HCT116 (cell line): ENCODE results near the gene RNF227. TPM values are rescaled to one million over a fixed set of nuclear protein-coding genes. Genes with fewer than 3 reads are reported as not detected.

Experiments
- ATAC-seq: fragments of 200-7000 bp; cut with Tn5 transposase; 2 replicates; pipeline ENCODE4 v1.9.1; 2020; ENCODE audit warnings: mild to moderate bottlenecking, moderate library complexity
- BruUV-seq: library from RNA; stranded (reverse); fragments of 400-500 nt; replicated peaks from 2 replicates; lab custom pipeline; 2021; lab: Mats Ljungman, UMichigan
- CTCF ChIA-PET: fragments of 300-600 bp; sonication (Branson Sonifier 250); formaldehyde crosslinking; loops from one replicate; lab custom pipeline; 2021; ENCODE audit warnings: antibody characterized with exemption; lab: Charles Lee
- POLR2A ChIA-PET: fragments of 300-600, 350-600 bp; sonication (Branson Sonifier 250); formaldehyde crosslinking; loops from one replicate; lab custom pipeline; 2021; ENCODE audit warnings: antibody characterized with exemption; lab: Charles Lee
- RAD21 ChIA-PET, 2 experiments: fragments of 300-600 bp; sonication (Branson Sonifier 250); formaldehyde crosslinking; loops; one replicate each; lab custom pipeline; 2023; ENCODE audit warnings: low total read pairs in 2 of 2; ENCODE audit not compliant: uncharacterized antibody in 2 of 2, unreplicated experiment in 2 of 2, low non-redundant PET in 1 of 2; lab: Charles Lee
- DNase-seq: peaks from one replicate; pipeline ENCODE4 v3.0.0-alpha.2; 2010; ENCODE audit warnings: low read depth, low spot score
- H2AFZ ChIP-seq: fragments of 200-600 bp; shearing (Covaris generic), sonication (generic); 2 replicates; pipeline ENCODE4 v1.6.1; 2017; ENCODE audit warnings: low read depth, mixed run types, mixed read lengths, antibody characterized with exemption, low read length; ENCODE audit not compliant: poor library complexity, severe bottlenecking
- H3K27ac ChIP-seq: 2 replicates; pipeline ENCODE4 v1.5.1; 2012; ENCODE audit warnings: low read depth, low read length
- H3K27me3 ChIP-seq: fragments of 200-600 bp; sonication (generic); 2 replicates; pipeline ENCODE4 v1.6.1; 2016; ENCODE audit warnings: mixed run types, low read length, mixed read lengths; ENCODE audit not compliant: insufficient read depth
- H3K36me3 ChIP-seq, 2 experiments: fragments of 200-500 bp in 1 of 2; fragments of 200-600 bp in 1 of 2; sonication (Bioruptor generic) in 1 of 2; sonication (generic) in 1 of 2; 2 replicates each; pipeline versions ENCODE4 v1.5.1 to v1.6.1; 2014 to 2016; ENCODE audit warnings: low read length in 2 of 2, inconsistent platforms in 1 of 2, mixed read lengths in 1 of 2, mixed run types in 1 of 2; ENCODE audit not compliant: insufficient read depth in 2 of 2, control insufficient read depth in 1 of 2
- H3K4me1 ChIP-seq, 2 experiments: fragments of 200-600 bp in 1 of 2; sonication (generic) in 1 of 2; 2 replicates each; pipeline versions ENCODE4 v1.5.1 to v1.6.1; 2012 to 2017; ENCODE audit warnings: low read length in 2 of 2, inconsistent platforms in 1 of 2, mild to moderate bottlenecking in 1 of 2, mixed read lengths in 1 of 2, mixed run types in 1 of 2, moderate library complexity in 1 of 2; ENCODE audit not compliant: insufficient read depth in 2 of 2, control insufficient read depth in 1 of 2
- H3K4me2 ChIP-seq: fragments of 200-600 bp; sonication (generic); 2 replicates; pipeline ENCODE4 v1.6.1; 2017; ENCODE audit warnings: mixed run types, low read length, mixed read lengths
- H3K4me3 ChIP-seq, 2 experiments: fragments of 200-600 bp in 1 of 2; sonication (generic) in 1 of 2; replicated peaks in 1 of 2; 2 replicates each; pipeline ENCODE4 v1.5.1; 2011 to 2016; ENCODE audit warnings: low read length in 2 of 2, control low read depth in 1 of 2, low read depth in 1 of 2, mild to moderate bottlenecking in 1 of 2, mixed read lengths in 1 of 2, mixed run types in 1 of 2
- H3K79me2 ChIP-seq: fragments of 200-600 bp; sonication (generic); 2 replicates; pipeline ENCODE4 v1.6.1; 2017; ENCODE audit warnings: mild to moderate bottlenecking, mixed run types, low read length, moderate library complexity, mixed read lengths; ENCODE audit not compliant: insufficient read depth
- H3K9ac ChIP-seq: fragments of 200-600 bp; sonication (generic); 2 replicates; pipeline ENCODE4 v1.6.1; 2016; ENCODE audit warnings: low read length, mixed read lengths
- H3K9me2 ChIP-seq: fragments of 200-600 bp; sonication (generic), shearing (Covaris generic); 2 replicates; pipeline ENCODE4 v1.6.1; 2017; ENCODE audit warnings: mixed run types, mild to moderate bottlenecking, moderate library complexity; ENCODE audit not compliant: insufficient read depth
- H3K9me3 ChIP-seq, 2 experiments: fragments of 200-500 bp in 1 of 2; fragments of 200-600 bp in 1 of 2; sonication (Bioruptor generic) in 1 of 2; sonication (generic) in 1 of 2; 2 replicates each; pipeline ENCODE4 v1.6.1; 2014 to 2017; ENCODE audit warnings: low read length in 2 of 2, mixed read lengths in 2 of 2, inconsistent platforms in 1 of 2, low read depth in 1 of 2, mild to moderate bottlenecking in 1 of 2, mixed run types in 1 of 2, moderate library complexity in 1 of 2; ENCODE audit not compliant: control insufficient read depth in 1 of 2, insufficient read depth in 1 of 2
- H4K20me1 ChIP-seq: fragments of 200-600 bp; sonication (generic), shearing (Covaris generic); 2 replicates; pipeline ENCODE4 v1.6.1; 2017; ENCODE audit warnings: mixed run types, mild to moderate bottlenecking, moderate library complexity; ENCODE audit not compliant: insufficient read depth
- ATF3 ChIP-seq: IDR thresholded peaks from 2 replicates; pipeline ENCODE4 v1.6.1; 2012
- CEBPB ChIP-seq: IDR thresholded peaks from 2 replicates; pipeline ENCODE4 v1.6.1; 2012; ENCODE audit warnings: low read depth
- EGR1 ChIP-seq: IDR thresholded peaks from 2 replicates; pipeline ENCODE4 v1.6.1; 2012; ENCODE audit warnings: low read depth
- ELF1 ChIP-seq: IDR thresholded peaks from 2 replicates; pipeline ENCODE4 v1.6.1; 2012; ENCODE audit warnings: low read depth, borderline replicate concordance
- EZH2phosphoT487 ChIP-seq: fragments of 200-600 bp; IDR thresholded peaks from 2 replicates; pipeline ENCODE4 v1.6.1; 2018; ENCODE audit warnings: antibody characterized with exemption, borderline replicate concordance
- FOSL1 ChIP-seq: IDR thresholded peaks from 2 replicates; pipeline ENCODE4 v1.6.1; 2012; ENCODE audit warnings: low read depth
- JUND ChIP-seq: IDR thresholded peaks from 2 replicates; pipeline ENCODE4 v1.6.1; 2012
- POLR2A ChIP-seq: IDR thresholded peaks from 2 replicates; pipeline ENCODE4 v1.7.0; 2011; ENCODE audit warnings: borderline replicate concordance; ENCODE audit not compliant: insufficient read depth, insufficient read length; ENCODE audit errors: extremely low read depth
- RAD21 ChIP-seq: IDR thresholded peaks from 2 replicates; pipeline ENCODE4 v1.6.1; 2012; ENCODE audit warnings: low read depth, mild to moderate bottlenecking
- SRF ChIP-seq: IDR thresholded peaks from 2 replicates; pipeline ENCODE4 v1.6.1; 2012; ENCODE audit warnings: low read depth
- YY1 ChIP-seq: IDR thresholded peaks from 2 replicates; pipeline ENCODE4 v1.6.1; 2011; ENCODE audit warnings: low read length, low read depth, moderate library complexity, mild to moderate bottlenecking; ENCODE audit not compliant: insufficient replicate concordance; ENCODE audit errors: extremely low read depth
- intact Hi-C: fragments of 100-400 bp; cut with micrococcal nuclease; formaldehyde crosslinking; loops from 2 replicates; pipeline ENCODE4 v1.10.0; 2022
- total RNA-seq: library from RNA; stranded (reverse); gene quantifications from one replicate; pipeline ENCODE4 v1.2.1, GENCODE V29; 2021; ENCODE audit not compliant: unreplicated experiment

The RNF227 gene
- total RNA-seq, 1 experiment from 2014 or later, result 0.74 TPM

DNA sequence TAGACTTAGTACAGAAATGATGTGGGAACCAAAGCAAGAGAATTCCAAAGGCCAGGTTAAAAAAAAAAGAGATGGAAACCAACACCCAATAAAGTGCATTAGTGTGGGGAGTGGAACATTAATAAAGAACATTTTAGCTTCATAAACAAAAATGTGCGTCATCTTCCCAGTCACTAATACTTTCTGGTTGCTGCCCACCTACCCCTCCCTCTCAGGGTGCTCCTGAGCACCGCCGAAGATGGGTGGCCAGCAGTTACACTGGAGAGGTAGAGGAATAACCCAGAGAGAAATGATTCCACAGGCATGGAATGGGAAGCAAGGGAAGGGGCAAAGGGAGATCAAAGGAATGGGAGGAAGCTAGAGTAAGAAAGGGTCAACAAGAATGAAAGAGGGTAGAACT, 33.5 kb downstream of the RNF227 start (continued):
- no peak for TF ChIP-seq POLR2A
- no peak for TF ChIP-seq ATF3
- TF ChIP-seq EZH2phosphoT487, result no peak
- TF ChIP-seq FOSL1, result no peak
- no peak for TF ChIP-seq EGR1
- TF ChIP-seq CEBPB, result no peak
- TF ChIP-seq JUND, result no peak
- TF ChIP-seq YY1, result no peak
- TF ChIP-seq SRF, result no peak
- TF ChIP-seq, all 23 proteins: peak for 0

DNA sequence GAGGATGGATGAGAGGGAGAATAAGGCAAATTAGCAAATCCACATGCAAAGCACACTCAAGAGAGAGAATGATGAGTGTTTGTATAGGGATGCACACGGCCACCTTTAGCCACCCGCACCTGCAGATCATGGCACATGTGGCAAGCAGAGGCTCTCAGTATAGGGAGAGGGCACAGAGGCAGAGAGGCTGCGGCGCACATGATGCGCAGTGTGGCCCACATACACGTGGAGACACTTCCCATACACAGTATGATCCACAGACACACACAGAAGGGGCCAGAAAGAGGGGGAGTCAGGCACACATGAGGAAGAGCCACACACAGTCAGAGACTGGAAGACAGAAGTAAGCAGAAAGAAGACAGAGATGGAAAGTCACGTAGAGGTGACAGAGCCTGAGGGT, 34.0 kb downstream of the RNF227 start:
- peaks cover 0 to 3% of the 10 kb centered on the region in 2 experiments; a peak in 2 of 4 replicates for H3K36me3 ChIP-seq
- H3K4me3 ChIP-seq, result no peak overlapping the region
- RAD21 ChIA-PET, result no interaction called here
- no peak overlapping the region for H3K9ac ChIP-seq
- CTCF ChIA-PET, result no interaction called here
- no peak overlapping the region for H3K4me2 ChIP-seq
- peaks cover 13% of the 10 kb centered on the region; the same call in 1 of the 2 replicates for H3K79me2 ChIP-seq
- no peak overlapping the region for H3K27ac ChIP-seq
- TF ChIP-seq RAD21, result no peak
- no peak for TF ChIP-seq ELF1
- no peak for ATAC-seq
- H3K9me2 ChIP-seq, result no peaks in the 10 kb centered on the region
- intact Hi-C loops, result no loop called here
- no peaks in the 10 kb centered on the region for H4K20me1 ChIP-seq
- H3K9me3 ChIP-seq, result no peaks in the 10 kb centered on the region
- BruUV-seq, result no TSS peak
- no peak overlapping the region for H2AFZ ChIP-seq
- POLR2A ChIA-PET, result no interaction called here
- H3K27me3 ChIP-seq, result no peaks in the 10 kb centered on the region
- DNase-seq, result no peak
- peaks cover 18 to 25% of the 10 kb centered on the region in 2 experiments for H3K4me1 ChIP-seq
